H9 (cell line): ENCODE results near the gene BLTP1. TPM values are rescaled to one million over a fixed set of nuclear protein-coding genes. Genes with fewer than 3 reads are reported as not detected.

Source experiments
- DNase-seq: peaks from one replicate; pipeline ENCODE4 v3.0.0-alpha.2; 2017
- H2AFZ ChIP-seq: one replicate; pipeline ENCODE4 v1.6.1; 2013; ENCODE audit warnings: mild to moderate bottlenecking, low read length, control low read depth, moderate library complexity
- H2AK5ac ChIP-seq: 2 replicates; pipeline ENCODE4 v1.6.1; 2013; ENCODE audit warnings: low read length, control low read depth, mixed read lengths; ENCODE audit not compliant: insufficient read length
- H2BK120ac ChIP-seq: one replicate; pipeline ENCODE4 v1.6.1; 2013; ENCODE audit warnings: low read depth, mild to moderate bottlenecking, low read length, control low read depth, inconsistent platforms; ENCODE audit not compliant: poor library complexity, severe bottlenecking
- H2BK12ac ChIP-seq: 2 replicates; pipeline ENCODE4 v1.6.1; 2013; ENCODE audit warnings: low read length, control low read depth, mixed read lengths, low read depth; ENCODE audit not compliant: insufficient read length
- H2BK15ac ChIP-seq: 2 replicates; pipeline ENCODE4 v1.6.1; 2013; ENCODE audit warnings: low read depth, low read length, control low read depth
- H2BK20ac ChIP-seq: one replicate; pipeline ENCODE4 v1.6.1; 2013; ENCODE audit warnings: low read depth, mild to moderate bottlenecking, low read length, control low read depth, inconsistent platforms; ENCODE audit not compliant: poor library complexity, severe bottlenecking
- H2BK5ac ChIP-seq: 2 replicates; pipeline ENCODE4 v1.6.1; 2013; ENCODE audit warnings: low read length, control low read depth, mixed read lengths; ENCODE audit not compliant: insufficient read length
- H3K14ac ChIP-seq: 2 replicates; pipeline ENCODE4 v1.6.1; 2013; ENCODE audit warnings: low read length, control low read depth; ENCODE audit not compliant: insufficient read depth
- H3K18ac ChIP-seq: 2 replicates; pipeline ENCODE4 v1.6.1; 2013; ENCODE audit warnings: low read depth, mild to moderate bottlenecking, mixed read lengths, low read length, control low read depth; ENCODE audit not compliant: insufficient read length
- H3K23ac ChIP-seq: 2 replicates; pipeline ENCODE4 v1.6.1; 2013; ENCODE audit warnings: low read length, control low read depth, mixed read lengths, low read depth; ENCODE audit not compliant: insufficient read length
- H3K23me2 ChIP-seq: 2 replicates; pipeline ENCODE4 v1.6.1; 2013; ENCODE audit warnings: low read depth, mild to moderate bottlenecking, mixed read lengths, low read length, control low read depth; ENCODE audit not compliant: insufficient read length, poor library complexity, severe bottlenecking
- H3K27ac ChIP-seq: 2 replicates; pipeline ENCODE4 v1.5.1; 2013; ENCODE audit warnings: low read length, control low read depth, mixed read lengths, low read depth; ENCODE audit not compliant: insufficient read length
- H3K27me3 ChIP-seq: 2 replicates; pipeline ENCODE4 v1.6.1; 2013; ENCODE audit warnings: low read length, control low read depth, inconsistent platforms; ENCODE audit not compliant: insufficient read depth
- H3K4ac ChIP-seq: 2 replicates; pipeline ENCODE4 v1.6.1; 2013; ENCODE audit warnings: low read depth, mild to moderate bottlenecking, control low read depth, inconsistent platforms, low read length, moderate library complexity
- H3K4me1 ChIP-seq: 2 replicates; pipeline ENCODE4 v1.6.1; 2013; ENCODE audit warnings: low read length, control low read depth, inconsistent platforms; ENCODE audit not compliant: insufficient read depth
- H3K4me2 ChIP-seq: 2 replicates; pipeline ENCODE4 v1.6.1; 2013; ENCODE audit warnings: low read length, control low read depth, mixed read lengths; ENCODE audit not compliant: insufficient read length, insufficient read depth
- H3K56ac ChIP-seq: 2 replicates; pipeline ENCODE4 v1.6.1; 2013; ENCODE audit warnings: low read depth, mild to moderate bottlenecking, mixed read lengths, low read length, control low read depth; ENCODE audit not compliant: insufficient read length
- H3K79me1 ChIP-seq: 2 replicates; pipeline ENCODE4 v1.6.1; 2013; ENCODE audit warnings: low read depth, mild to moderate bottlenecking, moderate library complexity, low read length, control low read depth, inconsistent platforms; ENCODE audit not compliant: insufficient read depth, poor library complexity, severe bottlenecking
- H3K79me2 ChIP-seq: 2 replicates; pipeline ENCODE4 v1.6.1; 2013; ENCODE audit warnings: low read length, control low read depth, inconsistent platforms; ENCODE audit not compliant: insufficient read depth
- H3K9ac ChIP-seq: 2 replicates; pipeline ENCODE4 v1.6.1; 2013; ENCODE audit warnings: low read length, control low read depth, mixed read lengths; ENCODE audit not compliant: insufficient read length; ENCODE audit errors: extremely low read depth
- H3K9me3 ChIP-seq: one replicate; pipeline ENCODE4 v1.6.1; 2013; ENCODE audit warnings: low read depth, low read length, inconsistent platforms; ENCODE audit not compliant: control insufficient read depth
- H3T11ph ChIP-seq: one replicate; pipeline ENCODE4 v1.6.1; 2013; ENCODE audit warnings: mild to moderate bottlenecking, low read length, control low read depth, inconsistent platforms
- H4K20me1 ChIP-seq: one replicate; pipeline ENCODE4 v1.6.1; 2013; ENCODE audit not compliant: control insufficient read depth, insufficient read length, insufficient read depth
- H4K5ac ChIP-seq: 2 replicates; pipeline ENCODE4 v1.6.1; 2013; ENCODE audit warnings: low read depth, mild to moderate bottlenecking, mixed read lengths, low read length, control low read depth; ENCODE audit not compliant: insufficient read length
- H4K8ac ChIP-seq: replicated peaks from 2 replicates; pipeline ENCODE4 v1.6.1; 2013; ENCODE audit warnings: low read length, control low read depth, mixed read lengths, low read depth; ENCODE audit not compliant: insufficient read length
- H4K91ac ChIP-seq: 2 replicates; pipeline ENCODE4 v1.6.1; 2013; ENCODE audit warnings: low read depth, mild to moderate bottlenecking, moderate library complexity, mixed read lengths, low read length, control low read depth; ENCODE audit not compliant: insufficient read length
- H3K27ac Mint-ChIP-seq, 3 experiments: 2 replicates in 2 of 3; 3 replicates in 1 of 3; pipeline ENCODE4 v1.8.0; 2020 to 2021; ENCODE audit warnings: mixed read lengths in 3 of 3, mild to moderate bottlenecking in 1 of 3, moderate library complexity in 1 of 3
- H3K27me3 Mint-ChIP-seq: 2 replicates; pipeline ENCODE4 v1.8.0; 2021; ENCODE audit warnings: low read depth, mild to moderate bottlenecking, moderate library complexity, mixed read lengths
- H3K36me3 Mint-ChIP-seq, 3 experiments: 2 replicates in 2 of 3; 3 replicates in 1 of 3; pipeline ENCODE4 v1.8.0; 2020 to 2021; ENCODE audit warnings: low read depth in 3 of 3, mixed read lengths in 3 of 3; ENCODE audit not compliant: insufficient read depth in 1 of 3
- H3K4me1 Mint-ChIP-seq, 2 experiments: 2 replicates each; pipeline ENCODE4 v1.8.0; 2020; ENCODE audit warnings: mixed read lengths in 2 of 2
- H3K4me3 Mint-ChIP-seq, 2 experiments: 2 replicates in 1 of 2; 3 replicates in 1 of 2; pipeline ENCODE4 v1.8.0; 2020 to 2021; ENCODE audit warnings: mild to moderate bottlenecking in 2 of 2, mixed read lengths in 2 of 2, moderate library complexity in 1 of 2
- H3K9me3 Mint-ChIP-seq, 2 experiments: 2 replicates in 1 of 2; 3 replicates in 1 of 2; pipeline ENCODE4 v1.8.0; 2020; ENCODE audit warnings: mild to moderate bottlenecking in 2 of 2, mixed read lengths in 2 of 2, moderate library complexity in 1 of 2
- WGBS: extraction: QIAGEN DNeasy Blood & Tissue Kit; methylation state at CpG from one replicate; pipeline ENCODE4 v1.1.7; 2013; ENCODE audit warnings: missing lambda C conversion rate, low lambda C conversion rate, mixed read lengths; ENCODE audit not compliant: insufficient read length; ENCODE audit errors: extremely low coverage; 5-methylcytosine and 5-hydroxymethylcytosine counted together
- total RNA-seq: library from RNA; stranded (reverse); gene quantifications from 2 replicates; pipeline ENCODE4 v1.2.1, GENCODE V29; 2021
- TF ChIP-seq, protein P1 (sequence below): fragments of 200-600 bp; sonication (generic); conservative IDR thresholded peaks from 3 replicates; pipeline ENCODE4 v1.8.0; 2021; ENCODE audit warnings: antibody characterized with exemption, mild to moderate bottlenecking

BLTP1 gene
- total RNA-seq, 1 experiment from 2014 or later: 27.4 TPM

DNA sequence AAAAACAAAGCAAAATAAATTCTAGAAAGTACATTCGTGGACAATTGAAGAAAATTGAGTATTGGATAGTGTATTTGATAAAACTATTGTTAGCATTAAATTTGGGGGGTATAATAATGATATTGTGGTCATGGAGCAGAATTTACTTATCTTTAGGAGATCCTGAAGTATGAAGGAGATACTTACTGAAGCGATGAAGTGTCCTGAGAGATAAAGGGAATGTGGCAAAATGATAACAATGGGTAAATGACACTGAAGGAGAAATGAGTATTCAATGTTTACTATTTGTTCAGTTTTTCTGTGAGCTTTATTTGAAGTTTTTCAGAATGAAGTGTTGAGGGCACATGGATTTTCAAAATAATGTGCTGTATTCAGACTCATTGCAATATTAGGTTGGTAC is 30.0 kb upstream of the BLTP1 start:
- H3K18ac ChIP-seq: no peak overlapping the region
- no peak overlapping the region for H2BK15ac ChIP-seq
- Mint-ChIP-seq H3K27ac (no peak overlapping the region), H3K4me3 (no peak overlapping the region), H3K4me1 (no peaks in the 10 kb centered on the region), H3K36me3 (no peaks in the 10 kb centered on the region), H3K27me3 (no peaks in the 10 kb centered on the region), H3K9me3 (no peaks in the 10 kb centered on the region)
- no peak overlapping the region for H2BK5ac ChIP-seq
- no peak overlapping the region for H2AK5ac ChIP-seq
- no peak overlapping the region for H3K4ac ChIP-seq
- no peak overlapping the region for H2BK120ac ChIP-seq
- no peak overlapping the region for H3K4me2 ChIP-seq
- H3K79me1 ChIP-seq: no peaks in the 10 kb centered on the region
- no peak overlapping the region for H2BK12ac ChIP-seq
- DNase-seq: no peak
- H4K8ac ChIP-seq: no peak overlapping the region
- H4K91ac ChIP-seq: no peak overlapping the region
- no CpG with 5 or more reads among the region's 2 CpGs for WGBS
- no peaks in the 10 kb centered on the region for H3K9me3 ChIP-seq
- no peaks in the 10 kb centered on the region for H3K4me1 ChIP-seq
- no peak overlapping the region for H2BK20ac ChIP-seq
- no peak overlapping the region for H3K14ac ChIP-seq
- H4K5ac ChIP-seq: no peak overlapping the region
- H2AFZ ChIP-seq: no peak overlapping the region
- no peaks in the 10 kb centered on the region for H3K79me2 ChIP-seq
- H3K23ac ChIP-seq: no peak overlapping the region
- H4K20me1 ChIP-seq: no peaks in the 10 kb centered on the region
- no peak overlapping the region for H3T11ph ChIP-seq
- no peak overlapping the region for H3K56ac ChIP-seq
- H3K9ac ChIP-seq: no peak overlapping the region
- H3K27me3 ChIP-seq: no peaks in the 10 kb centered on the region
- H3K27ac ChIP-seq: no peak overlapping the region
- TF ChIP-seq, protein P1, sequence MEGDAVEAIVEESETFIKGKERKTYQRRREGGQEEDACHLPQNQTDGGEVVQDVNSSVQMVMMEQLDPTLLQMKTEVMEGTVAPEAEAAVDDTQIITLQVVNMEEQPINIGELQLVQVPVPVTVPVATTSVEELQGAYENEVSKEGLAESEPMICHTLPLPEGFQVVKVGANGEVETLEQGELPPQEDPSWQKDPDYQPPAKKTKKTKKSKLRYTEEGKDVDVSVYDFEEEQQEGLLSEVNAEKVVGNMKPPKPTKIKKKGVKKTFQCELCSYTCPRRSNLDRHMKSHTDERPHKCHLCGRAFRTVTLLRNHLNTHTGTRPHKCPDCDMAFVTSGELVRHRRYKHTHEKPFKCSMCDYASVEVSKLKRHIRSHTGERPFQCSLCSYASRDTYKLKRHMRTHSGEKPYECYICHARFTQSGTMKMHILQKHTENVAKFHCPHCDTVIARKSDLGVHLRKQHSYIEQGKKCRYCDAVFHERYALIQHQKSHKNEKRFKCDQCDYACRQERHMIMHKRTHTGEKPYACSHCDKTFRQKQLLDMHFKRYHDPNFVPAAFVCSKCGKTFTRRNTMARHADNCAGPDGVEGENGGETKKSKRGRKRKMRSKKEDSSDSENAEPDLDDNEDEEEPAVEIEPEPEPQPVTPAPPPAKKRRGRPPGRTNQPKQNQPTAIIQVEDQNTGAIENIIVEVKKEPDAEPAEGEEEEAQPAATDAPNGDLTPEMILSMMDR: no peak
- H3K23me2 ChIP-seq: no peaks in the 10 kb centered on the region
